ENCODE results near the gene PSMD6. TPM values are rescaled to one million over a fixed set of nuclear protein-coding genes. Genes with fewer than 3 reads are reported as not detected.
A peak's percentile ranks its signal among the peaks of the same experiment; 100 is the strongest.

Gene PSMD6
- polyA plus RNA-seq, 4 donors, result 112 to 132 (median 127) TPM

GRCh38 chr3:64011685-64012084, 11.6 kb downstream of the PSMD6 start:
- DNase-seq (ENCODE audit: low read depth in 4 of 4, low spot score in 3 of 4), result no peak

GRCh38 chr3:64010199-64010598, 13.1 kb downstream of the PSMD6 start:
- no peak for DNase-seq (ENCODE audit: low read depth in 4 of 4, low spot score in 3 of 4)

DNA sequence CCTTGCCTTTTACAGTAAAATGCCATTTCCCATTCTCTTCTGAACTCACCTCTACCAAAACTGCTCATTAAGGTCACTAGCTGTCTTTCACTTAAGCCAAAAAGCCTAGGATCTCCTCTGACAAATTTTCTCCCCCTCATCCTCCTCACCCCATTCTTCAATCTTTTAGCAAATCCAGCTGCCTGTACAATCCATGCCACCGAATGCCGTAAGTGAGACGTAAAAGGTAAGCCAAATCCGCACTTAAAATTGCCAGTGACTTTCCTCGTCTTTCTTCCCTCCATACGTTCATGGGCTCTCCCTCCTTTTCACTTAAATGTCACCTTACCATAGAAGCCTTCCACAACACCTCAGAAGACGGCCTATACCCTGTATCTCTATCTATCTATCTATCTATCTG, 13.8 kb downstream of the PSMD6 start:
- no peak for DNase-seq (ENCODE audit: low read depth in 4 of 4, low spot score in 3 of 4)

- DNase-seq (ENCODE audit: low read depth in 4 of 4, low spot score in 3 of 4), result no peak
Observed at GRCh38 chr3:64008487-64009351, 14.6 kb downstream of the PSMD6 start.

DNA sequence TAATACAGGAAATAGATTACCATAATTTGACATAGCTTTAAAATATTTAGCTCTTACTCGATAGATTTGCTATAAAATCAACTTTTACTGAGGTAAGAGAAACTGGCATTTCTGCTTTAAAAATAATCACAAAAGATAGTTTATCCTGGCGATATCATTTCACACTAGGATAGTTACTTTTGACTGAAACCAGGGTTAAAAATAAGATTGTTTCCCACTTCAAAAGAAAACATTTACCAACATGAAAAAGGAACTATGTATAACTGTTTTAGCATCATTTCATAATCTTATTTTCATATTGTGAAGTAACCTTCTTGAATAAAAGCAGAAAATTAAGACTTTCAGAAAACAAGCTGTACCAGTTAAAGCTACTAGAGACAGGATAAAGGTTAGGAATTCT, 15.3 kb downstream of the PSMD6 start:
- DNase-seq (ENCODE audit: low read depth in 4 of 4, low spot score in 3 of 4), result no peak

- no peak for DNase-seq (ENCODE audit: low read depth in 4 of 4, low spot score in 3 of 4)
Observed at GRCh38 chr3:64003589-64003988, 19.7 kb downstream of the PSMD6 start.

- no peak for DNase-seq (ENCODE audit: low read depth in 4 of 4, low spot score in 3 of 4)
Observed at GRCh38 chr3:64002233-64002632, 21.1 kb downstream of the PSMD6 start.

DNA sequence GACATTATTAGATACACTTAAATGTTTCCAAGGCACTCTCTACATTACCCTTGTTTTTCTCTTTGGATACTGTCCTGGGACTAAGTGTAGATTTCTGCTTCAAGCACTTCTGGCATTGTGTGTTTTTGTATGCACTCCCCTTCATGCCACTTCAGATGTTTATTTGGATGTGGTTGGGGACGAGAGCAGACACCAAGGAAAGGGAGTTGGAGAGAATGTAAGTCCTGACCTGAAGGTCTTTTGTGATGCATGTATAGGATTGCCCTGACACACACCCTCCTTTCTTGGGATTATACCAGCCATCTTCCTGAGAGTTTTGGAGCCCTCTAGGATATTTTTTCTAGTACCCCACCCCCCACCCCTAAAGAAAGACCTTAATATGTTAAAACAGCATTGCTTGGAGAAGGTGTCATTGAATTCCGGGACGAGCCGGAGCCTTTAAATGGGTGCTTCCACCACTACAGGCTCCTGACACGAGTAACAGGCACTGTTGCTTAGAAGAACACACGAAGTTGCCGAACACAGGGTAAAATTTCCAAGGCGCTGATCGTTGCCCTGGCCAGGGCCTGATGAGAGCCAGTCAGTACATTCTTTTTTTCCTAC, 22.7 kb downstream of the PSMD6 start:
- no peak for DNase-seq (ENCODE audit: low read depth in 4 of 4, low spot score in 3 of 4)

DNA sequence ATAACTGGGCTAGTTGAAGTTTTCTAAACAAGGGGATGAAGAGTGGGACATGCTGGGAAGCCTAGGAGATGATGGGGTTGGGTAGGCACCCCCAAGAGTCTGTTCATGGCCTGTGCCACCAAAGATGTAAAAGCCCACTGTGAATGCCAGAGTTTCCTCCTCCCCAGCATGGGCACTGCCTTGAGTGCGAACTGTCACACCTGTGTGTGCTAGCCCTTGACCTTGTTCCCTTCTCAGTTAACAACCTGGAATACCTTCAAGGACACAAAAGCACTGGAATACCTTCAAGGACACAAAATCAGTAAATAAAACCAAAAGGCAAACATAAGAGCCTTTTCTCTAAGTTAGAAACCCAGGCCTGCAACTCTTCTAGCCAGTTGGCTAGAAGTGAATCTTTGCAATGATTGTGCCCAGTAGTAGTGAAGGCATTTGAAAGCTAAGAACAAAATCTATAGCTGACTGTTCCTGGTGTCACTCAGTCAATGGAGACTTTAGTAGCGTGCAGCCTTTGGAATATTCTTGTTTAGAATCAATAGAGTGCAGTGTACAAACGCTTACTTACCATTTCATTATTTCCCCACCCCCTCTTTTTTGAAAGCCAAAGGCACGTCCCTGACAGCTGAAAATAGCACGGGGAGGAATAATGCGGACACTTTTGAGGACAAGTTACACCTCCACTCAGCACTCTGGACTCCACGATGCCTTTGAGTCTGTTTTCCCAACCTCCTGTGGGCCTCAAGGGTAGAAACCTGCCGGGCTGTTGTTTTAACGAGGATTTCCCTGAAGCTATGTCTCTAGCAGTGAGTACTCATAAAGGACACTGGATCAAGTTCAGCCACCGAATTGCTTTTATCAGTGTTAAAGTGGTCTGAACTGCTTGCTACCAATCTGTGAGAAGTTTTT, 24.2 kb downstream of the PSMD6 start:
- no peak for DNase-seq (ENCODE audit: low read depth in 4 of 4, low spot score in 3 of 4)

GRCh38 chr3:63995086-63995485, 28.2 kb downstream of the PSMD6 start:
- no peak for DNase-seq (ENCODE audit: low read depth in 4 of 4, low spot score in 3 of 4)

DNA sequence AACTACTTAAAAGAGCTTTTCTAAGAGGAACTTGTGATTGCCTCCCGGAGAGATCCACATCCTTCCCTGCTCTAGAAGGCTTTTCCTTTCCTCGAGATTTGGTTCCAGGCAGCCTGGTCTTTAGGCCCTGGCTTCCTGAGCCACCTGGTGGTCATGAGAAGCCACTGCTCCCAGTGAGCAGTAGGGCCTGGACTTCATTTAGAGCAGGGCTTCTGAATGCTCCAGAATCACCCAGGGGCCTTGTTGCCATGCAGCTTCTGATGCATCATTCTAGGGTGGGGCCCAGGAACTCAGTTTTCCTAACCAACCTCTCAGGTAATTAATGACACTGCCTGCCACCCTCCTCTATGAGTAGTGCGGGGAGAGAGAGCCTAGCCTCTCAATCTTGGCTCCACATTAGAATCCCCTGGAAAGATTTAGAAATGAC, 29.6 kb downstream of the PSMD6 start:
- DNase-seq (ENCODE audit: low read depth in 4 of 4, low spot score in 3 of 4), result peak; percentile 31 to 61 (median 42)

- DNase-seq (ENCODE audit: low read depth in 4 of 4, low spot score in 3 of 4), result no peak
Observed at GRCh38 chr3:63992516-63993209, 30.6 kb downstream of the PSMD6 start.

- DNase-seq (ENCODE audit: low read depth in 4 of 4, low spot score in 3 of 4), result no peak
Observed at GRCh38 chr3:63991666-63992065, 31.6 kb downstream of the PSMD6 start.

- no peak for DNase-seq (ENCODE audit: low read depth in 4 of 4, low spot score in 3 of 4)
Observed at GRCh38 chr3:63990733-63991132, 32.6 kb downstream of the PSMD6 start.

DNA sequence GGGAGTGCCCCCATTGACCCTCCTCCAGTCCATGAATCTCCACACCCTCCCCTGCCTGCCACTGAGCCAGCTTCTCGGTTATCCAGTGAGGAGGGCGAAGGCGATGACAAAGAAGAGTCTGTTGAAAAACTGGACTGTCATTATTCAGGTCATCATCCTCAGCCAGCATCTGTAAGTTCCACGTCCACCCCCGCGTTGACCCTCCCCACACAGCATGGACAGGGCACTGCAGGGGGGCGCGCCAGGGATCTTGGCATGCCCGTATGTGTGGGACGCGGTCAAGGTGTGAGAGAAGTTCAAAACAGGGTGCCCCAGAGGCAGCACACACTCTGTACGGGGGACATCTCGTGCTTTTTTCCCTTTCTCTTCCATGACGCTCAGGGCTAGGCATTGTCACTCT, 33.1 kb downstream of the PSMD6 start:
- DNase-seq (ENCODE audit: low read depth in 4 of 4, low spot score in 3 of 4), result no peak

DNA sequence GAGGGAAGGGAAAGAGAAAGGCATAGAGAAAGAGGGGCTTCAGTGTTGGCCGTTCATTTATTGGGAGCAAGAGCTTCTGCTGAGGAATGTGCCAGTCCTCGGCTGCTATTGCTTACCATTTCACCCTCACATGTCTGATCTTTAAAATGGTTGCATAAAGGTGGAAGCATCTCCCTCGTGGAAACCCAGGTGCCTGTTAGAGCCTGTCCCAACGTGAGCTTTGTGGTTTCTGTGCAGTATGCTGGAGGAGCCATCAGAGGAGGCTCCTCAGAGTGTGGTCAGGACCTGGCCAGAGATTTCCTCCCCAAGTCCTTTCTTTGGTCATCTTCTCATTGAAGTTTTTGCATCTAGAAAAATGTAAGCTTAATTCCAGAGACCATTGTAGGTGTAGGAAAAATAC, 34.4 kb downstream of the PSMD6 start:
- DNase-seq (ENCODE audit: low read depth in 4 of 4, low spot score in 3 of 4), result no peak

DNA sequence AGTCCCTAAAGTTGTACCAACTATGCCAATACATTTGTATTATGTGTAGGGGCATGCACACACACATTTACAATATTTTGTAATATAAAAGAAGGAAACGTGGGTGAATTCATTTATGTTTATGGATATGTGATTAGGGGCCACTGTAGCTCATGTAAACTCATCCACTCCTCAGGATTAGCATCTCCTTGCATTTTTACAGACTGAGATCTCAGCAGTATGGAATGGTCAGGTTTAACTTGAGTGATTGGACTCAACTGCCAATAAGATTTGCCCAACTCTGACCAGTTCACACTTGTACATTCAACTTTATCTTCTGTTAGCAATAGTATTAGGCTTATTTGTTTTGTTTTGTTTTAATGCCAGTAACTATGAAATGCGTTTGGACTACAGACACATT, 36.5 kb downstream of the PSMD6 start:
- no peak for DNase-seq (ENCODE audit: low read depth in 4 of 4, low spot score in 3 of 4)

GRCh38 chr3:63986146-63986545, 37.1 kb downstream of the PSMD6 start:
- no peak for DNase-seq (ENCODE audit: low read depth in 4 of 4, low spot score in 3 of 4)

- no peak for DNase-seq (ENCODE audit: low read depth in 4 of 4, low spot score in 3 of 4)
Observed at GRCh38 chr3:63984391-63984790, 38.9 kb downstream of the PSMD6 start.

DNA sequence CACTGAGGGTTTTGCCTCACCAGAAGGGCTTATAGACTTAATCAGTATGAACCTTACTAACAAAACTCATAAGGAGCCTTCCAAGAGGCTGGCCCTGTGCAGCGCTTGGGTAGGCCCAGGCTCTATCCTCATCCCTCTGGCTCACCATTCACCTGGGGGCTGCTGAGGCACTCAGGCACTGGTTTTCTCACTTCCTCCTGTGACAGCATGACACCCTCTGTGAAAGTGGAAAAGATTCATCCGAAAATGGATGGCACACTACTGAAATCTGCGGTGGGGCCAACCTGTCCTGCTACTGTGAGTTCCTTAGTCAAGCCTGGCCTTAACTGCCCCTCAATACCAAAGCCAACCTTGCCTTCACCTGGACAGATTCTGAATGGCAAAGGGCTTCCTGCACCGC, 41.3 kb downstream of the PSMD6 start:
- DNase-seq (ENCODE audit: low read depth in 4 of 4, low spot score in 3 of 4), result no peak
